Naive thymus-derived CD4-positive, alpha-beta T cell (primary cell): ENCODE data around the gene MLLT1. TPM values are rescaled to one million over a fixed set of nuclear protein-coding genes. Genes with fewer than 3 reads are reported as not detected.

ENCODE experiments used
- ATAC-seq: fragments of 150-1000 bp; cut with Tn5 transposase; 2 replicates; pipeline ENCODE4 v1.10.0; 2021; ENCODE audit warnings: mild to moderate bottlenecking, moderate library complexity
- CTCF ChIA-PET: fragments of 350-600 bp; sonication (Branson Sonifier 250); formaldehyde crosslinking; loops from one replicate; lab custom pipeline; 2021; ENCODE audit warnings: antibody characterized with exemption; lab: Charles Lee
- POLR2A ChIA-PET: fragments of 350-600 bp; sonication (Branson Sonifier 250); formaldehyde crosslinking; loops from one replicate; lab custom pipeline; 2021; ENCODE audit warnings: antibody characterized with exemption, inconsistent platforms; lab: Charles Lee
- DNase-seq, 9 donors: peaks; one replicate each; pipeline versions ENCODE4 v3.0.0 to v3.0.0-alpha.2; 2020 to 2022; ENCODE audit warnings: mixed read lengths in 1 of 9
- H3K27ac ChIP-seq: one replicate; pipeline ENCODE4 v1.7.0; 2013; ENCODE audit warnings: mild to moderate bottlenecking, low read depth, low read length, moderate library complexity
- H3K27me3 ChIP-seq, 2 donors: one replicate each; pipeline ENCODE4 v1.7.0; 2013; ENCODE audit warnings: low read length in 2 of 2, mild to moderate bottlenecking in 2 of 2, moderate library complexity in 2 of 2; ENCODE audit not compliant: control insufficient read depth in 2 of 2, insufficient read depth in 2 of 2
- H3K36me3 ChIP-seq, 3 experiments: 1 replicate in 2 of 3; 2 replicates in 1 of 3; pipeline ENCODE4 v1.7.0; 2013; ENCODE audit warnings: low read length in 3 of 3, mild to moderate bottlenecking in 3 of 3, moderate library complexity in 1 of 3; ENCODE audit not compliant: insufficient read depth in 3 of 3, control insufficient read depth in 2 of 3
- H3K4me1 ChIP-seq, 2 donors: one replicate each; pipeline ENCODE4 v1.7.0; 2013; ENCODE audit warnings: low read length in 2 of 2, mild to moderate bottlenecking in 2 of 2, moderate library complexity in 1 of 2; ENCODE audit not compliant: control insufficient read depth in 2 of 2, insufficient read depth in 2 of 2
- H3K4me3 ChIP-seq: 2 replicates; pipeline ENCODE4 v1.7.0; 2013; ENCODE audit warnings: mild to moderate bottlenecking, low read length
- H3K9me3 ChIP-seq, 3 experiments: 1 replicate in 2 of 3; 2 replicates in 1 of 3; pipeline ENCODE4 v1.7.0; 2013; ENCODE audit warnings: low read length in 3 of 3; ENCODE audit not compliant: control insufficient read depth in 2 of 3
- H3K27ac Mint-ChIP-seq, 9 donors: one replicate each; pipeline ENCODE4 v1.8.0; 2020 to 2022; ENCODE audit warnings: mixed read lengths in 9 of 9, mild to moderate bottlenecking in 8 of 9, moderate library complexity in 5 of 9, inconsistent platforms in 2 of 9
- H3K27me3 Mint-ChIP-seq, 5 donors: one replicate each; pipeline ENCODE4 v1.8.0; 2021 to 2022; ENCODE audit warnings: mixed read lengths in 5 of 5, mild to moderate bottlenecking in 1 of 5
- H3K36me3 Mint-ChIP-seq, 5 donors: one replicate each; pipeline ENCODE4 v1.8.0; 2020 to 2022; ENCODE audit warnings: mixed read lengths in 5 of 5, mild to moderate bottlenecking in 3 of 5, inconsistent platforms in 1 of 5
- H3K4me1 Mint-ChIP-seq, 7 donors: one replicate each; pipeline ENCODE4 v1.8.0; 2020 to 2022; ENCODE audit warnings: mixed read lengths in 7 of 7, mild to moderate bottlenecking in 3 of 7, inconsistent platforms in 1 of 7
- H3K4me3 Mint-ChIP-seq, 10 donors: one replicate each; pipeline ENCODE4 v1.8.0; 2020 to 2022; ENCODE audit warnings: mild to moderate bottlenecking in 10 of 10, mixed read lengths in 10 of 10, moderate library complexity in 6 of 10, inconsistent platforms in 2 of 10
- H3K9me3 Mint-ChIP-seq, 11 donors: one replicate each; pipeline ENCODE4 v1.8.0; 2020 to 2022; ENCODE audit warnings: mixed read lengths in 11 of 11, mild to moderate bottlenecking in 4 of 11, inconsistent platforms in 1 of 11, moderate library complexity in 1 of 11
- intact Hi-C, 2 donors: fragments of 100-400 bp; cut with micrococcal nuclease; formaldehyde crosslinking; loops; one replicate each; pipeline ENCODE4 v1.15.1; 2023
- polyA plus RNA-seq, 2 donors: library from polyadenylated mRNA; unstranded; fragments of 300-500 nt; fragmentation: Illumina TruSeq; gene quantifications; one replicate each; pipeline ENCODE4 v1.2.3, GENCODE V29; 2021
- total RNA-seq, 6 experiments: library from RNA in 5 of 6; stranded (reverse) in 5 of 6; gene quantifications; 1 replicate in 5 of 6; 2 replicates in 1 of 6; pipeline ENCODE4 v1.2.3 and lab custom pipeline; 2021 to 2026

The MLLT1 gene
- total and polyA plus RNA-seq, 7 experiments from 2014 or later, result 0.57 to 47.5 (median 37.5) TPM

GRCh38 chr19:6268382-6268771, 11.4 kb downstream of the MLLT1 start:
- H3K4me3 ChIP-seq, result no peak overlapping the region
- DNase-seq (no peak), ATAC-seq (no peak)
- no peaks in the 10 kb centered on the region for H3K9me3 ChIP-seq
- H3K27me3 ChIP-seq, result no peaks in the 10 kb centered on the region
- H3K4me3 Mint-ChIP-seq, result no peak overlapping the region
- no peaks in the 10 kb centered on the region for H3K4me1 ChIP-seq
- CTCF ChIA-PET, result no interaction called here
- H3K4me1 Mint-ChIP-seq, result peaks cover 5 to 42% (median 33%) of the 10 kb centered on the region in 7 donors
- no peaks in the 10 kb centered on the region for H3K27me3 Mint-ChIP-seq
- H3K9me3 Mint-ChIP-seq, result no peaks in the 10 kb centered on the region
- peaks cover 0 to 51% (median 5%) of the 10 kb centered on the region in 3 experiments for H3K36me3 ChIP-seq
- intact Hi-C loops, result no loop called here
- H3K36me3 Mint-ChIP-seq, result peaks cover 5 to 29% (median 9%) of the 10 kb centered on the region in 5 donors
- peak overlapping the region in 4 of 9 donors; percentile 21 to 60 (median 40) for H3K27ac Mint-ChIP-seq
- no peak overlapping the region for H3K27ac ChIP-seq
- POLR2A ChIA-PET, result no interaction called here

- H3K4me3 Mint-ChIP-seq, result no peak overlapping the region
- no peaks in the 10 kb centered on the region for H3K9me3 ChIP-seq
- no peak overlapping the region for H3K27ac ChIP-seq
- no peaks in the 10 kb centered on the region for H3K27me3 Mint-ChIP-seq
- DNase-seq (no peak), ATAC-seq (no peak)
- ChIA-PET CTCF (interaction anchor here (0.7 kb wide), 1 partner anchor 1692 kb away, joined by 3 read pairs; no protein-coding TSS in a partner anchor), POLR2A (no interaction called here)
- intact Hi-C loops, result no loop called here
- H3K36me3 ChIP-seq, result peaks cover 0 to 55% (median 5%) of the 10 kb centered on the region in 3 experiments
- no peak overlapping the region for H3K4me3 ChIP-seq
- H3K27ac Mint-ChIP-seq, result peak overlapping the region in 4 of 9 donors; percentile 21 to 60 (median 40)
- no peaks in the 10 kb centered on the region for H3K9me3 Mint-ChIP-seq
- no peaks in the 10 kb centered on the region for H3K4me1 ChIP-seq
- H3K4me1 Mint-ChIP-seq, result peaks cover 5 to 36% (median 28%) of the 10 kb centered on the region in 7 donors
- H3K36me3 Mint-ChIP-seq, result peaks cover 7 to 32% (median 11%) of the 10 kb centered on the region in 5 donors
- H3K27me3 ChIP-seq, result no peaks in the 10 kb centered on the region
Observed at GRCh38 chr19:6267552-6268381, 12.0 kb downstream of the MLLT1 start.

GRCh38 chr19:6264803-6265202, 15.0 kb downstream of the MLLT1 start:
- intact Hi-C loops, result no loop called here
- H3K4me1 Mint-ChIP-seq, result peaks cover 3 to 28% (median 14%) of the 10 kb centered on the region in 7 donors
- Histone ChIP-seq H3K9me3 (no peaks in the 10 kb centered on the region), H3K4me3 (no peak overlapping the region), H3K36me3 (peaks cover 0 to 58% (median under 1%) of the 10 kb centered on the region in 3 experiments), H3K4me1 (peaks cover 0 to 6% of the 10 kb centered on the region in 2 donors), H3K27ac (no peak overlapping the region), H3K27me3 (no peaks in the 10 kb centered on the region)
- H3K27ac Mint-ChIP-seq, result no peak overlapping the region
- no peaks in the 10 kb centered on the region for H3K9me3 Mint-ChIP-seq
- H3K4me3 Mint-ChIP-seq, result no peak overlapping the region
- DNase-seq (no peak), ATAC-seq (no peak)
- CTCF ChIA-PET, result no interaction called here
- H3K27me3 Mint-ChIP-seq, result no peaks in the 10 kb centered on the region
- POLR2A ChIA-PET, result interaction anchor here (0.6 kb wide), 1 partner anchor 22 kb away, joined by 5 read pairs; no protein-coding TSS in a partner anchor
- peaks cover 0 to 23% (median 7%) of the 10 kb centered on the region in 5 donors for H3K36me3 Mint-ChIP-seq

GRCh38 chr19:6263735-6264444, 15.9 kb downstream of the MLLT1 start:
- Mint-ChIP-seq H3K4me3 (no peak overlapping the region), H3K4me1 (peaks cover 3 to 28% (median 14%) of the 10 kb centered on the region in 7 donors), H3K27me3 (no peaks in the 10 kb centered on the region), H3K27ac (peak overlapping the region in 2 of 9 donors; percentile 0 to 51), H3K9me3 (no peaks in the 10 kb centered on the region), H3K36me3 (peaks cover 0 to 30% (median 7%) of the 10 kb centered on the region in 5 donors)
- ChIA-PET CTCF (no interaction called here), POLR2A (no interaction called here)
- intact Hi-C loops, result no loop called here
- Histone ChIP-seq H3K4me3 (no peak overlapping the region), H3K27me3 (no peaks in the 10 kb centered on the region), H3K4me1 (peaks cover 0 to 6% of the 10 kb centered on the region in 2 donors), H3K27ac (no peak overlapping the region), H3K9me3 (no peaks in the 10 kb centered on the region), H3K36me3 (peaks cover 0 to 58% (median 4%) of the 10 kb centered on the region in 3 experiments)
- no peak for ATAC-seq
- no peak for DNase-seq

- peaks cover 0 to 31% (median 8%) of the 10 kb centered on the region in 5 donors for H3K36me3 Mint-ChIP-seq
- H3K4me1 Mint-ChIP-seq, result peaks cover 3 to 27% (median 18%) of the 10 kb centered on the region in 7 donors
Observed at GRCh38 chr19:6263306-6263705, 16.5 kb downstream of the MLLT1 start.

GRCh38 chr19:6262519-6262918, 17.3 kb downstream of the MLLT1 start:
- no peak for ATAC-seq

More at GRCh38 chr19:6263306-6263705, 16.5 kb downstream of the MLLT1 start:
- H3K27me3 Mint-ChIP-seq, result no peaks in the 10 kb centered on the region
- intact Hi-C loops, result no loop called here
- H3K9me3 Mint-ChIP-seq, result no peaks in the 10 kb centered on the region
- no peak for DNase-seq
- no peak overlapping the region for H3K27ac ChIP-seq
- CTCF ChIA-PET, result no interaction called here
- H3K9me3 ChIP-seq, result no peaks in the 10 kb centered on the region
- no peaks in the 10 kb centered on the region for H3K27me3 ChIP-seq
- no peak overlapping the region for H3K4me3 Mint-ChIP-seq
- peaks cover 0 to 6% of the 10 kb centered on the region in 2 donors for H3K4me1 ChIP-seq
- peak overlapping the region in 3 of 9 donors; percentile 0 to 78 (median 51) for H3K27ac Mint-ChIP-seq
- no peak overlapping the region for H3K4me3 ChIP-seq
- no peak for ATAC-seq
- POLR2A ChIA-PET, result no interaction called here
- H3K36me3 ChIP-seq, result peaks cover 0 to 57% (median 9%) of the 10 kb centered on the region in 3 experiments

More at GRCh38 chr19:6262519-6262918, 17.3 kb downstream of the MLLT1 start:
- Mint-ChIP-seq H3K4me1 (peaks cover 3 to 26% (median 16%) of the 10 kb centered on the region in 7 donors), H3K27ac (peak overlapping the region in 1 of 9 donors; percentile 41), H3K36me3 (peaks cover 0 to 31% (median 8%) of the 10 kb centered on the region in 5 donors), H3K27me3 (no peaks in the 10 kb centered on the region), H3K9me3 (no peaks in the 10 kb centered on the region), H3K4me3 (no peak overlapping the region)
- H3K4me1 ChIP-seq, result peaks cover 0 to 6% of the 10 kb centered on the region in 2 donors
- H3K36me3 ChIP-seq, result peaks cover 0 to 59% (median 9%) of the 10 kb centered on the region in 3 experiments
- no peak for DNase-seq
- intact Hi-C loops, result no loop called here
- H3K9me3 ChIP-seq, result no peaks in the 10 kb centered on the region
- no peaks in the 10 kb centered on the region for H3K27me3 ChIP-seq
- CTCF ChIA-PET, result no interaction called here
- POLR2A ChIA-PET, result no interaction called here
- H3K4me3 ChIP-seq, result no peak overlapping the region
- H3K27ac ChIP-seq, result no peak overlapping the region
